ENCODE results near the gene LGR6. TPM values are rescaled to one million over a fixed set of nuclear protein-coding genes. Genes with fewer than 3 reads are reported as not detected.
"Not testable (repeated sequence)": the region's sequence is repeated elsewhere in the genome, so short reads cannot be mapped to it uniquely, and the experiment has no call there.

The LGR6 gene
- total RNA-seq, 1 experiment from 2014 or later: not detected

GRCh38 chr1:202348005-202348508 is 154.5 kb downstream of the LGR6 start:
- no peak for DNase-seq (ENCODE audit: low spot score)
- in situ Hi-C loops (cut with HindIII; ENCODE audit: low sequenced_read_pairs): no loop called here

DNA sequence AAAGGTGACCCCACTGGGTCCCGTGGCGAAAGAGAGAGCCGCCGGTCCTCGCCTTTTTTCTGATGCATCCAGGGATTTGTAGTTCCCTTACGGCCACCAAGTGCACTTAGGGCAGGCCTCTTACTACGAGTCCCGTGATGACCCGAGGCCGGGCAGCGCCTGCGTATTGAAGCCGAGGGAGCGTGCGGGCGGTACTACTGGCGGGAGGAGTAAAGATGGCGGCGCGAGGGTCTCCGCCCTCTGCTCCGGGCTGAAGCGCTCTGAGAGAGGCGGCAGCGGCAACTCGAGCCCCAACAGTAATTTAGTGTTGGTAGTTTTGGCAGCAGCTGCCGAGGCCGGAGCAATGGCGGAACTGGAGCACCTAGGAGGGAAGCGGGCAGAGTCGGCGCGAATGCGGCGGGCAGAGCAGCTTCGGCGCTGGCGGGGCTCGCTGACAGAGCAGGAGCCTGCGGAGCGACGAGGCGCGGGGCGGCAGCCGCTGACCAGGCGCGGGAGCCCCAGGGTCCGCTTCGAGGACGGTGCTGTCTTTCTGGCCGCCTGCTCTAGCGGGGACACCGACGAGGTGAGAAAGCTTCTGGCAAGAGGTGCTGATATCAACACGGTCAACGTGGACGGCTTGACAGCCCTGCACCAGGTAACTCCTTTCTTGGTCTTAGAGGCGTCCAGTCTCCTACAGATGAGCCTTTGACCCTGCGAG is 155.1 kb downstream of the LGR6 start, which contains the start of gene PPP1R12B:
Gene PPP1R12B, plus strand, starts transcription at position 191 of the 697 bp plus-strand sequence. Its CDS starts 153 bp downstream, at position 344.
- DNase-seq (ENCODE audit: low spot score): peak; percentile 100
- in situ Hi-C loops (cut with HindIII; ENCODE audit: low sequenced_read_pairs): no loop called here

GRCh38 chr1:202349206-202349928 is 155.8 kb downstream of the LGR6 start:
- in situ Hi-C loops (cut with HindIII; ENCODE audit: low sequenced_read_pairs): no loop called here
- DNase-seq (ENCODE audit: low spot score): peak; percentile 59

- in situ Hi-C loops (cut with HindIII; ENCODE audit: low sequenced_read_pairs): no loop called here
- DNase-seq (ENCODE audit: low spot score): no peak
Observed at GRCh38 chr1:202351725-202352124, 158.1 kb downstream of the LGR6 start.

DNA sequence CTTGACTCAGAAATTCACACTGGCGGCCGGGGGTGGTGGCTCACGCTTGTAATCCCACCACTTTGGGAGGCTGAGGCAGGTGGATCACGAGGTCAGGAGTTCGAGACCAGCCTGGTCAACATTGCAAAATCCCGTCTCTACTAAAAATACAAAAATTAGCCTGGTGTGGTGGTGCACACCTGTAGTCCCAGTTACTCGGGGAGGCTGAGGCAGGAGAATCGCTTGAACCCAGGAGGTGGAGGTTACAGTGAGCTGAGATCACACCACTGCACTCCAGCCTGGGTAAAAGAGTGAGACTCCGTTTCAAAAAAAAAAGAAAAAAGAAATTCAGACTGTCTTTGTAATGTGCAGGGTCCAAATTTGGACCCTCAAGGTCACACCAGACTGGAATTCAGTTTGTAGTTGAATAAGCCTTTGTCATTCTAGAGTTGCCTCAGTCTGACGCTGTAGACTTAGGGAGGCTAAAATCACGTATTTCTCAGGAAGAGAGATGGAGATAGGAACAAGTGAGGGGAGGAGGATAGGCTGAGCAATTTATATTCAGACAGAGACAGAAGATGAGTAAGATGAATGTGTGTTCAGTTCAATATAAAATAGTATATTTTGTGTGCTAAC is 159.1 kb downstream of the LGR6 start:
- DNase-seq (ENCODE audit: low spot score); in situ Hi-C loops (cut with HindIII; ENCODE audit: low sequenced_read_pairs): not testable (repeated sequence)

- DNase-seq (ENCODE audit: low spot score): no peak
- in situ Hi-C loops (cut with HindIII; ENCODE audit: low sequenced_read_pairs): no loop called here
Observed at GRCh38 chr1:202355944-202356553, 162.4 kb downstream of the LGR6 start.

- DNase-seq (ENCODE audit: low spot score): peak; percentile 12
- in situ Hi-C loops (cut with HindIII; ENCODE audit: low sequenced_read_pairs): no loop called here
Observed at GRCh38 chr1:202357506-202357905, 163.9 kb downstream of the LGR6 start.

GRCh38 chr1:202361224-202361623 is 167.6 kb downstream of the LGR6 start:
- DNase-seq (ENCODE audit: low spot score): no peak
- in situ Hi-C loops (cut with HindIII; ENCODE audit: low sequenced_read_pairs): no loop called here

- DNase-seq (ENCODE audit: low spot score): no peak
- in situ Hi-C loops (cut with HindIII; ENCODE audit: low sequenced_read_pairs): no loop called here
Observed at GRCh38 chr1:202361701-202362100, 168.1 kb downstream of the LGR6 start.

GRCh38 chr1:202362212-202362611 is 168.6 kb downstream of the LGR6 start:
- DNase-seq (ENCODE audit: low spot score): peak; percentile 27
- in situ Hi-C loops (cut with HindIII; ENCODE audit: low sequenced_read_pairs): no loop called here

- no peak for DNase-seq (ENCODE audit: low spot score)
- in situ Hi-C loops (cut with HindIII; ENCODE audit: low sequenced_read_pairs): no loop called here
Observed at GRCh38 chr1:202365092-202365815, 171.7 kb downstream of the LGR6 start.

GRCh38 chr1:202367271-202367670 is 173.7 kb downstream of the LGR6 start:
- DNase-seq (ENCODE audit: low spot score): no peak
- in situ Hi-C loops (cut with HindIII; ENCODE audit: low sequenced_read_pairs): no loop called here

Other genes with a start within 250 kb of the LGR6 start
- 2.4 and 2.5 TPM in 2 replicates for gene LMOD1, start 247.3 kb upstream of the LGR6 start, total RNA-seq (2014; rRNA removed; shearing (Covaris generic))
- gene TIMM17A, start 238.3 kb upstream of the LGR6 start, total RNA-seq (2014; rRNA removed; shearing (Covaris generic)): 71.1 and 85.0 TPM in 2 replicates
- 60.2 and 79.5 TPM in 2 replicates for gene RNPEP, start 211.2 kb upstream of the LGR6 start, total RNA-seq (2014; rRNA removed; shearing (Covaris generic))
- gene ELF3, start 183.2 kb upstream of the LGR6 start, total RNA-seq (2014; rRNA removed; shearing (Covaris generic)): 3.4 and 3.8 TPM in 2 replicates
- not detected in 2 replicates for gene GPR37L1, start 70.9 kb upstream of the LGR6 start, total RNA-seq (2014; rRNA removed; shearing (Covaris generic))
- 15.1 and 17.0 TPM in 2 replicates for gene ARL8A, start 49.1 kb upstream of the LGR6 start, total RNA-seq (2014; rRNA removed; shearing (Covaris generic))
- gene PTPN7, start 33.2 kb upstream of the LGR6 start, total RNA-seq (2014; rRNA removed; shearing (Covaris generic)): not detected in 2 replicates
- gene UBE2T, start 148.1 kb downstream of the LGR6 start, total RNA-seq (2014; rRNA removed; shearing (Covaris generic)): 70.9 and 95.3 TPM in 2 replicates
- 7.4 and 10.8 TPM in 2 replicates for gene PPP1R12B, start 154.9 kb downstream of the LGR6 start, total RNA-seq (2014; rRNA removed; shearing (Covaris generic))

All from G401 (cell line).